ENCODE results near the gene SERPINA5.

DNA sequence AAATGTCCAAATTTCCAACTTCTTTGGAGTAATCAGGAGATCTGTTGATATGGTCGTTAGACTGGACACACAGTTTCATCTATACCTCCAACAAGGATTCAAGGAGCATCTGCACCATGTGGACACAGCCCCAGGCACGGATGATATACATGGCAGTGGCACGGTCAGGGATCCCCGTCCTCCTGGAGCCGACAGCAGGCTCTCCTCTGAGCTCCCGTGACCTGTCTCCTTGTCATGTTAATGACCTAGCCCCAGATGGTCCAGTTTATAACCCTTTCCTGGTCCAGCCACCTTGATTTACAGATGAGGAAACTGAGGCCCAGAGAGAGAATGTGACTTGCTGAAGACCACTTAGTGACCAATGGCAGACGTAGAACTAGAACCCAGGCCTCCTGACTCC, 36.5 kb upstream of the SERPINA5 start:
- TF ChIP-seq, protein P1, sequence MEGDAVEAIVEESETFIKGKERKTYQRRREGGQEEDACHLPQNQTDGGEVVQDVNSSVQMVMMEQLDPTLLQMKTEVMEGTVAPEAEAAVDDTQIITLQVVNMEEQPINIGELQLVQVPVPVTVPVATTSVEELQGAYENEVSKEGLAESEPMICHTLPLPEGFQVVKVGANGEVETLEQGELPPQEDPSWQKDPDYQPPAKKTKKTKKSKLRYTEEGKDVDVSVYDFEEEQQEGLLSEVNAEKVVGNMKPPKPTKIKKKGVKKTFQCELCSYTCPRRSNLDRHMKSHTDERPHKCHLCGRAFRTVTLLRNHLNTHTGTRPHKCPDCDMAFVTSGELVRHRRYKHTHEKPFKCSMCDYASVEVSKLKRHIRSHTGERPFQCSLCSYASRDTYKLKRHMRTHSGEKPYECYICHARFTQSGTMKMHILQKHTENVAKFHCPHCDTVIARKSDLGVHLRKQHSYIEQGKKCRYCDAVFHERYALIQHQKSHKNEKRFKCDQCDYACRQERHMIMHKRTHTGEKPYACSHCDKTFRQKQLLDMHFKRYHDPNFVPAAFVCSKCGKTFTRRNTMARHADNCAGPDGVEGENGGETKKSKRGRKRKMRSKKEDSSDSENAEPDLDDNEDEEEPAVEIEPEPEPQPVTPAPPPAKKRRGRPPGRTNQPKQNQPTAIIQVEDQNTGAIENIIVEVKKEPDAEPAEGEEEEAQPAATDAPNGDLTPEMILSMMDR (IDR thresholded peaks at IDR 0.05): no peak
- TF ChIP-seq POLR2A (IDR thresholded peaks at IDR 0.05): no peak

All from right lobe of liver (tissue), 4 donors.